ENCODE measurements around the gene PRKRIP1. TPM values are rescaled to one million over a fixed set of nuclear protein-coding genes. Genes with fewer than 3 reads are reported as not detected.

The PRKRIP1 gene
- polyA plus RNA-seq, 1 donor (not counting 4 experiments of a cell fraction or from before 2014, with no cell fraction given), result 12.5 TPM

- Histone ChIP-seq H4K20me1 (ENCODE audit: control insufficient read depth, extremely low read depth, insufficient read depth, low read length) (no peaks in the 10 kb centered on the region), H3K4me2 (ENCODE audit: control insufficient read depth, extremely low read depth, insufficient read depth, low read depth, low read length) (peak overlapping the region; percentile 46), H3K9ac (ENCODE audit: control insufficient read depth, extremely low read depth, insufficient read depth, low read length) (peak overlapping the region; percentile 71), H3K9me1 (ENCODE audit: control insufficient read depth, extremely low read depth, insufficient read depth, low read length) (no peaks in the 10 kb centered on the region), H2AFZ (ENCODE audit: control insufficient read depth, low read length) (peak overlapping the region; percentile 58), H3K27ac (ENCODE audit: control insufficient read depth, insufficient read depth, low read length) (peak overlapping the region; percentile 70), H3K4me1 (ENCODE audit: control insufficient read depth, extremely low read depth, insufficient read depth, low read length) (peaks cover 10% of the 10 kb centered on the region), H3K4me3 (ENCODE audit: control insufficient read depth in 2 of 3, extremely low read depth in 1 of 3, insufficient read depth in 2 of 3, low read depth in 1 of 3, low read length in 3 of 3) (peak overlapping the region in 1 of 3 experiments; percentile 38), H3K79me2 (ENCODE audit: control insufficient read depth, insufficient read depth, low read length) (no peaks in the 10 kb centered on the region), H3K27me3 (ENCODE audit: control insufficient read depth, extremely low read depth, insufficient read depth, low read length) (no peaks in the 10 kb centered on the region), H3K9me3 (ENCODE audit: control insufficient read depth, low read depth, low read length) (no peaks in the 10 kb centered on the region), H3K36me3 (ENCODE audit: control insufficient read depth in 2 of 2, extremely low read depth in 1 of 2, insufficient read depth in 2 of 2, low read length in 2 of 2) (peaks cover 0 to 2% of the 10 kb centered on the region in 2 experiments)
- dilution Hi-C loops (cut with MboI; ENCODE audit: extremely low pct_ligation_motif_present, low sequenced_read_pairs), result no loop called here
- DNase-seq (ENCODE audit: low read depth, low spot score) (peak; percentile 81), FAIRE-seq (no peak)
- TF ChIP-seq EZH2 (IDR thresholded peaks at IDR 0.05; ENCODE audit: low read length), result no peak
- no peak for TF ChIP-seq CTCF (optimal IDR thresholded peaks at IDR 0.05 in 1 of 3, IDR thresholded peaks at IDR 0.05 in 1 of 3, conservative IDR thresholded peaks at IDR 0.05 in 1 of 3; ENCODE audit: extremely low read depth in 1 of 3, insufficient read depth in 2 of 3, low read length in 3 of 3)
Observed at GRCh38 chr7:102451371-102452054, 55.4 kb downstream of the PRKRIP1 start.

GRCh38 chr7:102452451-102452850 is 56.3 kb downstream of the PRKRIP1 start:
- no peak overlapping the region for H3K4me3 ChIP-seq (ENCODE audit: control insufficient read depth in 2 of 3, extremely low read depth in 1 of 3, insufficient read depth in 2 of 3, low read depth in 1 of 3, low read length in 3 of 3)
- dilution Hi-C loops (cut with MboI; ENCODE audit: extremely low pct_ligation_motif_present, low sequenced_read_pairs), result no loop called here
- peaks cover 10% of the 10 kb centered on the region for H3K4me1 ChIP-seq (ENCODE audit: control insufficient read depth, extremely low read depth, insufficient read depth, low read length)
- FAIRE-seq (no peak), DNase-seq (ENCODE audit: low read depth, low spot score) (no peak)
- no peaks in the 10 kb centered on the region for H3K9me3 ChIP-seq (ENCODE audit: control insufficient read depth, low read depth, low read length)
- H3K9ac ChIP-seq (ENCODE audit: control insufficient read depth, extremely low read depth, insufficient read depth, low read length), result no peak overlapping the region
- H3K9me1 ChIP-seq (ENCODE audit: control insufficient read depth, extremely low read depth, insufficient read depth, low read length), result no peaks in the 10 kb centered on the region
- H3K79me2 ChIP-seq (ENCODE audit: control insufficient read depth, insufficient read depth, low read length), result no peaks in the 10 kb centered on the region
- H4K20me1 ChIP-seq (ENCODE audit: control insufficient read depth, extremely low read depth, insufficient read depth, low read length), result no peaks in the 10 kb centered on the region
- no peak overlapping the region for H3K27ac ChIP-seq (ENCODE audit: control insufficient read depth, insufficient read depth, low read length)
- peaks cover 0 to 4% of the 10 kb centered on the region in 2 experiments for H3K36me3 ChIP-seq (ENCODE audit: control insufficient read depth in 2 of 2, extremely low read depth in 1 of 2, insufficient read depth in 2 of 2, low read length in 2 of 2)
- H3K27me3 ChIP-seq (ENCODE audit: control insufficient read depth, extremely low read depth, insufficient read depth, low read length), result no peaks in the 10 kb centered on the region
- TF ChIP-seq CTCF (optimal IDR thresholded peaks at IDR 0.05 in 1 of 3, IDR thresholded peaks at IDR 0.05 in 1 of 3, conservative IDR thresholded peaks at IDR 0.05 in 1 of 3; ENCODE audit: extremely low read depth in 1 of 3, insufficient read depth in 2 of 3, low read length in 3 of 3), result no peak
- no peak for TF ChIP-seq EZH2 (IDR thresholded peaks at IDR 0.05; ENCODE audit: low read length)
- H3K4me2 ChIP-seq (ENCODE audit: control insufficient read depth, extremely low read depth, insufficient read depth, low read depth, low read length), result no peak overlapping the region
- H2AFZ ChIP-seq (ENCODE audit: control insufficient read depth, low read length), result no peak overlapping the region
